ENCODE results near the gene ARSK. TPM values are rescaled to one million over a fixed set of nuclear protein-coding genes. Genes with fewer than 3 reads are reported as not detected.
A peak's percentile ranks its signal among the peaks of the same experiment; 100 is the strongest.

Gene ARSK
- total and polyA plus RNA-seq, 7 experiments from 2014 or later, result 2.5 to 13.3 (median 7.7) TPM

DNA sequence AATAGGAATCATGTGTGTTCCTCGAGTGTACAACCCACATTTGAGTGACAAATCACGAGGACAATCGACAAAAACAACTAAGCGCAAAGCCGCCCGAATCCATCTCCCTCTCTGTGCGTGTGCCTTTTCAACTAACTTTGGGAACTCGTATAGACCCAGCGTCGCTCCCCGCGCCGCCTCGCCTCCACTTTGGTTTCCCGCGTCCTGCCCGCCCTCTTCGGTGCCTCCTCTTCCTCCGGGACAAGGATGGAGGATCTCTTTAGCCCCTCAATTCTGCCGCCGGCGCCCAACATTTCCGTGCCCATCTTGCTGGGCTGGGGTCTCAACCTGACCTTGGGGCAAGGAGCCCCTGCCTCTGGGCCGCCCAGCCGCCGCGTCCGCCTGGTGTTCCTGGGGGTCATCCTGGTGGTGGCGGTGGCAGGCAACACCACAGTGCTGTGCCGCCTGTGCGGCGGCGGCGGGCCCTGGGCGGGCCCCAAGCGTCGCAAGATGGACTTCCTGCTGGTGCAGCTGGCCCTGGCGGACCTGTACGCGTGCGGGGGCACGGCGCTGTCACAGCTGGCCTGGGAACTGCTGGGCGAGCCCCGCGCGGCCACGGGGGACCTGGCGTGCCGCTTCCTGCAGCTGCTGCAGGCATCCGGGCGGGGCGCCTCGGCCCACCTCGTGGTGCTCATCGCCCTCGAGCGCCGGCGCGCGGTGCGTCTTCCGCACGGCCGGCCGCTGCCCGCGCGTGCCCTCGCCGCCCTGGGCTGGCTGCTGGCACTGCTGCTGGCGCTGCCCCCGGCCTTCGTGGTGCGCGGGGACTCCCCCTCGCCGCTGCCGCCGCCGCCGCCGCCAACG is 65.3 kb downstream of the ARSK start, which contains the start of gene GPR150:
GPR150 (plus strand) TSS at position 58 of the 840 bp plus-strand sequence; CDS start at position 247, 189 bp downstream.
- ATAC-seq, result peak; percentile 77
- peak; percentile 44 to 67 (median 61) for DNase-seq
- Mint-ChIP-seq H3K4me3 (peak within 1 kb of the TSS; percentile 88 to 96 (median 92)), H3K27me3 (peaks cover 0 to 18% (median 0%) of the 10 kb centered on the region in 5 donors), H3K27ac (peak within 1 kb of the TSS; percentile 60 to 87 (median 81)), H3K4me1 (peaks cover 34 to 82% (median 67%) of the 10 kb centered on the region in 7 donors), H3K36me3 (peaks cover 0 to 13% (median 0%) of the 10 kb centered on the region in 5 donors), H3K9me3 (peaks cover 0 to 3% (median 0%) of the 10 kb centered on the region in 11 donors)
- ChIA-PET CTCF (interaction anchor here (0.6 to 1.6 kb wide), 2 partner anchors 25 to 26 kb away, joined by 3 to 7 read pairs; partner anchors contain the start of gene RFESD), POLR2A (interaction anchor here (0.7 to 5.4 kb wide), 7 partner anchors 11 to 215 kb away, joined by 3 to 69 read pairs (median 6); partner anchors contain the start of genes ARSK, RFESD and SKIC3)
- Histone ChIP-seq H3K36me3 (ENCODE audit: control insufficient read depth in 2 of 3, insufficient read depth in 3 of 3, low read length in 3 of 3) (no peaks in the 10 kb centered on the region), H3K4me3 (ENCODE audit: low read length) (peak within 1 kb of the TSS; percentile 75), H3K27me3 (ENCODE audit: control insufficient read depth in 2 of 2, insufficient read depth in 2 of 2, low read length in 2 of 2) (no peaks in the 10 kb centered on the region), H3K9me3 (ENCODE audit: control insufficient read depth in 2 of 3, low read length in 3 of 3) (no peaks in the 10 kb centered on the region), H3K4me1 (ENCODE audit: control insufficient read depth in 2 of 2, insufficient read depth in 2 of 2, low read length in 2 of 2) (peaks cover 22 to 46% of the 10 kb centered on the region in 2 donors), H3K27ac (ENCODE audit: low read depth, low read length) (peak within 1 kb of the TSS; percentile 71)
- intact Hi-C loops (cut with micrococcal nuclease), result loop anchor here (1.0 to 5.0 kb wide), 6 partner anchors 15 to 1562 kb away; partner anchors contain the start of genes RIOK2 (in 2 of the 2), ARSK (in 1 of the 2), CAST (in 1 of the 2) and ELL2 (in 1 of the 2)

DNA sequence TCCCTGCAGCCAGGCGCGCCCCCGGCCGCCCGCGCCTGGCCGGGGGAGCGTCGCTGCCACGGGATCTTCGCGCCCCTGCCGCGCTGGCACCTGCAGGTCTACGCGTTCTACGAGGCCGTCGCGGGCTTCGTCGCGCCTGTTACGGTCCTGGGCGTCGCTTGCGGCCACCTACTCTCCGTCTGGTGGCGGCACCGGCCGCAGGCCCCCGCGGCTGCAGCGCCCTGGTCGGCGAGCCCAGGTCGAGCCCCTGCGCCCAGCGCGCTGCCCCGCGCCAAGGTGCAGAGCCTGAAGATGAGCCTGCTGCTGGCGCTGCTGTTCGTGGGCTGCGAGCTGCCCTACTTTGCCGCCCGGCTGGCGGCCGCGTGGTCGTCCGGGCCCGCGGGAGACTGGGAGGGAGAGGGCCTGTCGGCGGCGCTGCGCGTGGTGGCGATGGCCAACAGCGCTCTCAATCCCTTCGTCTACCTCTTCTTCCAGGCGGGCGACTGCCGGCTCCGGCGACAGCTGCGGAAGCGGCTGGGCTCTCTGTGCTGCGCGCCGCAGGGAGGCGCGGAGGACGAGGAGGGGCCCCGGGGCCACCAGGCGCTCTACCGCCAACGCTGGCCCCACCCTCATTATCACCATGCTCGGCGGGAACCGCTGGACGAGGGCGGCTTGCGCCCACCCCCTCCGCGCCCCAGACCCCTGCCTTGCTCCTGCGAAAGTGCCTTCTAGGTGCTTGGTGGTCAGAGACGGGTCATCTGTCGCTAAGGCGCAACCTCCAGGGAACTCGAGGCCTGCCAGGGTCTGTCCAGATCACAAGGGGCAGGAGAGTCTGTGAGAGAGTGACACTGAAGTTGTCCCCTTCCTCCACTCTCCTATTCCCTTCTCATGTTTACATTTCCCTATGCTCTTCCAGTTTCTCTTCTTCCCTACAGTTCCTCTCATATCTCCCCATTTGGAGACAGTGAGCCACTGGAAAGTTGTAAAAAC is 66.3 kb downstream of the ARSK start:
- Mint-ChIP-seq H3K27me3 (peaks cover 0 to 21% (median 0%) of the 10 kb centered on the region in 5 donors), H3K27ac (peak overlapping the region; percentile 53 to 94 (median 85)), H3K4me3 (peak overlapping the region; percentile 79 to 91 (median 83)), H3K36me3 (peaks cover 0 to 13% (median 0%) of the 10 kb centered on the region in 5 donors), H3K9me3 (peaks cover 0 to 3% (median 0%) of the 10 kb centered on the region in 11 donors), H3K4me1 (peaks cover 34 to 78% (median 66%) of the 10 kb centered on the region in 7 donors)
- Histone ChIP-seq H3K36me3 (ENCODE audit: control insufficient read depth in 2 of 3, insufficient read depth in 3 of 3, low read length in 3 of 3) (no peaks in the 10 kb centered on the region), H3K4me3 (ENCODE audit: low read length) (peak overlapping the region; percentile 75), H3K4me1 (ENCODE audit: control insufficient read depth in 2 of 2, insufficient read depth in 2 of 2, low read length in 2 of 2) (peaks cover 22 to 46% of the 10 kb centered on the region in 2 donors), H3K27ac (ENCODE audit: low read depth, low read length) (peak overlapping the region; percentile 71), H3K9me3 (ENCODE audit: control insufficient read depth in 2 of 3, low read length in 3 of 3) (no peaks in the 10 kb centered on the region), H3K27me3 (ENCODE audit: control insufficient read depth in 2 of 2, insufficient read depth in 2 of 2, low read length in 2 of 2) (no peaks in the 10 kb centered on the region)
- ATAC-seq (peak; percentile 58), DNase-seq (peak; percentile 23 to 58 (median 48))
- intact Hi-C loops (cut with micrococcal nuclease), result loop anchor here (1.0 to 5.0 kb wide), 6 partner anchors 16 to 1561 kb away; partner anchors contain the start of genes RIOK2 (in 2 of the 2), ARSK (in 1 of the 2), CAST (in 1 of the 2) and ELL2 (in 1 of the 2)
- ChIA-PET POLR2A (interaction anchor here (0.7 to 5.4 kb wide), 7 partner anchors 10 to 214 kb away, joined by 3 to 69 read pairs (median 9); partner anchors contain the start of genes ARSK, RFESD and SKIC3), CTCF (interaction anchor here (1.5 to 2.7 kb wide), 5 partner anchors 10 to 220 kb away, joined by 3 to 31 read pairs (median 7); partner anchors contain the start of gene RFESD)

DNA sequence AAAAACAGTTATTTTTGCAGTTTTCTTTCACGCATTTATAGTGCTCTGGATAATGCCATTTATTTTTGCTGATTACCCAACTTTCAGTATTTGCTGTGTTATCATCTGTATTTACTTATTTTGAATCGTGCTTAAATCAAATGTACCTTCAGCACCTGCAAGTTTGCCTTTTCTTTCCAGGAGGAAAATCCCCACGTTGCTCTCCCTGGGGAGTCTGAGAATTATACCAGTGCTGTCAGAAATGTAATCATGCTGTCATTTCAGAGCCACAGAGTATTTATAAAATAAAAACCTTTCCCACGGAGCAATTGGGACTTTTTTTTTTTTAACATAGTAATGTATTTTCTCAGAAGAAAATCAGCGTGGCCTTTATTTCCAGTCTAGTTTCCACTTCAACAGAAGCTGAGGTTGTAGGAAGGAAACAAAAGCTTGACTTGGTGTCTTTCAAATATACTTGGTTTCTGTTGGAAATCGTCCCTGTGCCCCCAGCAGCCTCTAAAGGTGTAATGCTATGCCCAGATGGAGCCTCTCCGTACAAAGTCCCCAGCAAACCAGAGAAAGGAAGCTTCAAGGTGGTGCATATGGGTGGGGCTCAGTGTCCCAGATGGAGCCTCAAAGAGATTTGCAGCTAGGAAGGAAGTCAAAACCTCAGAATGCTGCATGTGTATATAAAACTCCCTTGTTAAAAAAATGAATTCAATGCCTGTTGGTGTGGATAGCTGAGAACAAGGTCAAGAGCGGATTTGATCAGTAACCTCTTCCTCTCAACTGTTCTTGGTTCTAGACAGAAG is 67.1 kb downstream of the ARSK start:
- peak overlapping the region; percentile 79 to 91 (median 83) for H3K4me3 Mint-ChIP-seq
- H3K27ac ChIP-seq (ENCODE audit: low read depth, low read length), result peak overlapping the region; percentile 71
- H3K27me3 ChIP-seq (ENCODE audit: control insufficient read depth in 2 of 2, insufficient read depth in 2 of 2, low read length in 2 of 2), result no peaks in the 10 kb centered on the region
- peak overlapping the region; percentile 75 for H3K4me3 ChIP-seq (ENCODE audit: low read length)
- H3K9me3 Mint-ChIP-seq, result peaks cover 0 to 3% (median 0%) of the 10 kb centered on the region in 11 donors
- peaks cover 0 to 13% (median 0%) of the 10 kb centered on the region in 5 donors for H3K36me3 Mint-ChIP-seq
- peaks cover 22 to 44% of the 10 kb centered on the region in 2 donors for H3K4me1 ChIP-seq (ENCODE audit: control insufficient read depth in 2 of 2, insufficient read depth in 2 of 2, low read length in 2 of 2)
- intact Hi-C loops (cut with micrococcal nuclease), result loop anchor here (1.0 to 5.0 kb wide), 8 partner anchors 10 to 1560 kb away; partner anchors contain the start of genes RFESD (in 2 of the 2), RIOK2 (in 2 of the 2), ARSK (in 1 of the 2) and CAST (in 1 of the 2)
- H3K4me1 Mint-ChIP-seq, result peaks cover 32 to 70% (median 58%) of the 10 kb centered on the region in 7 donors
- peak overlapping the region; percentile 53 to 94 (median 85) for H3K27ac Mint-ChIP-seq
- peak in 7 of 9 donors; percentile 51 to 76 (median 68) for DNase-seq
- H3K9me3 ChIP-seq (ENCODE audit: control insufficient read depth in 2 of 3, low read length in 3 of 3), result no peaks in the 10 kb centered on the region
- peaks cover 0 to 25% (median 0%) of the 10 kb centered on the region in 5 donors for H3K27me3 Mint-ChIP-seq
- POLR2A ChIA-PET, result interaction anchor here (0.7 to 5.4 kb wide), 15 partner anchors 10 to 213 kb away, joined by 3 to 69 read pairs (median 5); partner anchors contain the start of genes ARSK, RFESD and SKIC3
- ATAC-seq, result peak; percentile 73
- CTCF ChIA-PET, result interaction anchor here (0.6 to 2.7 kb wide), 8 partner anchors 9 to 219 kb away, joined by 3 to 31 read pairs (median 4); partner anchors contain the start of gene RFESD
- no peaks in the 10 kb centered on the region for H3K36me3 ChIP-seq (ENCODE audit: control insufficient read depth in 2 of 3, insufficient read depth in 3 of 3, low read length in 3 of 3)

DNA sequence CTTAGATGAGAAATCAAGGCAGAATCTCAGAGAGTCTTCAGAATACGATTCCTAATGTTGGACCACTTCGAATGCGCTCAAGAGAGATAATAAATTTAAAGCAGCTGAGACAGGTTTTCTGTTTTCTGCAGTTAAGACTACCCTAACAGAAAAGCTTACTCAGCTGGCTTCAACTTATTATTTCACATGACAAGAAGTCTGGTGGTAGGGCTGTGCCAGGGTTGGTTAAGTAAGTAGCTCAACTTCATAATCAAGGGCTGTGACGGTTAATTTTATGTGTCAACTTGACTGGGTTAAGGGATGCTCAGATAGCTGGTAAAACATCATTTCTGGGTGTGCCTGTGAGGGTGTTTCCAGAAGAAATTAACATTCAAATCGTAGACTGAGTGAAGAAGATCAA is 68.8 kb downstream of the ARSK start:
- Mint-ChIP-seq H3K4me3 (peak overlapping the region in 2 of 10 donors; percentile 23 to 79), H3K27me3 (peaks cover 0 to 23% (median 0%) of the 10 kb centered on the region in 5 donors), H3K9me3 (peaks cover 0 to 3% (median 0%) of the 10 kb centered on the region in 11 donors), H3K4me1 (peaks cover 27 to 61% (median 47%) of the 10 kb centered on the region in 7 donors), H3K36me3 (peaks cover 0 to 12% (median 0%) of the 10 kb centered on the region in 5 donors), H3K27ac (peak overlapping the region in 3 of 9 donors; percentile 25 to 51 (median 27))
- Histone ChIP-seq H3K9me3 (ENCODE audit: control insufficient read depth in 2 of 3, low read length in 3 of 3) (no peaks in the 10 kb centered on the region), H3K36me3 (ENCODE audit: control insufficient read depth in 2 of 3, insufficient read depth in 3 of 3, low read length in 3 of 3) (no peaks in the 10 kb centered on the region), H3K27me3 (ENCODE audit: control insufficient read depth in 2 of 2, insufficient read depth in 2 of 2, low read length in 2 of 2) (no peaks in the 10 kb centered on the region), H3K4me1 (ENCODE audit: control insufficient read depth in 2 of 2, insufficient read depth in 2 of 2, low read length in 2 of 2) (peaks cover 22 to 39% of the 10 kb centered on the region in 2 donors), H3K27ac (ENCODE audit: low read depth, low read length) (no peak overlapping the region), H3K4me3 (ENCODE audit: low read length) (no peak overlapping the region)
- ATAC-seq (no peak), DNase-seq (no peak)
- ChIA-PET CTCF (interaction anchor here (1.2 to 2.7 kb wide), 3 partner anchors 7 to 22 kb away, joined by 3 to 31 read pairs (median 14); partner anchors contain the start of gene RFESD), POLR2A (interaction anchor here (2.2 to 5.4 kb wide), 3 partner anchors 8 to 22 kb away, joined by 8 to 69 read pairs (median 67); partner anchors contain the start of gene RFESD)
- intact Hi-C loops (cut with micrococcal nuclease), result loop anchor here (5.0 kb wide), 2 partner anchors 1039 to 1559 kb away; partner anchors contain the start of genes RIOK2 (in 2 of the 2) and CAST (in 1 of the 2)

DNA sequence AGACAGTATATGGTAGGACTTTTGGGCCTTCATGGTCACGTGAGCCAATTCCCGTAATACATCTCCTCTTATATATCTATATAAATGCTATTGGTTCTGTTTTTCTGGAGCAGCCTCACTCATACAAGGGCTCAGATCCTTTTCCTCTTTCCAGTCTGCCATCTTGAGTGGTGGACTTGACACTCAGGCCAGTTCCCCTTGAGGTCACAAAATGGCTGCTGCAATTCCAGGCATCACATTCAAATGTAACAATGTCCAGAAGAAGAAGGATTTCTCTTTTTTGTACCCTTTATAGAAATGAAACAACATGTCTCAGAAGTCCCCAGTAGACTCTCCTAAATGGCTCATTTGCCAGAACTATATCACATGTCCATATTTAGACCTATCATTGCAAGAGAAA is 69.5 kb downstream of the ARSK start:
- Mint-ChIP-seq H3K27ac (peak overlapping the region in 1 of 9 donors; percentile 51), H3K36me3 (peaks cover 0 to 10% (median 0%) of the 10 kb centered on the region in 5 donors), H3K4me1 (peaks cover 23 to 54% (median 44%) of the 10 kb centered on the region in 7 donors), H3K4me3 (no peak overlapping the region), H3K9me3 (peaks cover 0 to 3% (median 0%) of the 10 kb centered on the region in 11 donors), H3K27me3 (peaks cover 0 to 21% (median 0%) of the 10 kb centered on the region in 5 donors)
- no peaks in the 10 kb centered on the region for H3K36me3 ChIP-seq (ENCODE audit: control insufficient read depth in 2 of 3, insufficient read depth in 3 of 3, low read length in 3 of 3)
- ChIA-PET CTCF (interaction anchor here (2.7 kb wide), 1 partner anchor 22 kb away, joined by 31 read pairs; the partner anchor contains the start of gene RFESD), POLR2A (interaction anchor here (5.4 kb wide), 1 partner anchor 21 kb away, joined by 67 read pairs; the partner anchor contains the start of gene RFESD)
- no peaks in the 10 kb centered on the region for H3K9me3 ChIP-seq (ENCODE audit: control insufficient read depth in 2 of 3, low read length in 3 of 3)
- intact Hi-C loops (cut with micrococcal nuclease), result loop anchor here (5.0 kb wide), 2 partner anchors 1038 to 1558 kb away; partner anchors contain the start of genes RIOK2 (in 2 of the 2) and CAST (in 1 of the 2)
- H3K4me3 ChIP-seq (ENCODE audit: low read length), result no peak overlapping the region
- ATAC-seq (no peak), DNase-seq (no peak)
- no peaks in the 10 kb centered on the region for H3K27me3 ChIP-seq (ENCODE audit: control insufficient read depth in 2 of 2, insufficient read depth in 2 of 2, low read length in 2 of 2)
- peaks cover 22 to 32% of the 10 kb centered on the region in 2 donors for H3K4me1 ChIP-seq (ENCODE audit: control insufficient read depth in 2 of 2, insufficient read depth in 2 of 2, low read length in 2 of 2)
- H3K27ac ChIP-seq (ENCODE audit: low read depth, low read length), result no peak overlapping the region
